ENCODE data around the gene UBAP1L. TPM values are rescaled to one million over a fixed set of nuclear protein-coding genes. Genes with fewer than 3 reads are reported as not detected.

Gene UBAP1L
- 1 to 10 TPM; 3.0 to 8.7 (median 5.5) TPM for total RNA-seq

DNA sequence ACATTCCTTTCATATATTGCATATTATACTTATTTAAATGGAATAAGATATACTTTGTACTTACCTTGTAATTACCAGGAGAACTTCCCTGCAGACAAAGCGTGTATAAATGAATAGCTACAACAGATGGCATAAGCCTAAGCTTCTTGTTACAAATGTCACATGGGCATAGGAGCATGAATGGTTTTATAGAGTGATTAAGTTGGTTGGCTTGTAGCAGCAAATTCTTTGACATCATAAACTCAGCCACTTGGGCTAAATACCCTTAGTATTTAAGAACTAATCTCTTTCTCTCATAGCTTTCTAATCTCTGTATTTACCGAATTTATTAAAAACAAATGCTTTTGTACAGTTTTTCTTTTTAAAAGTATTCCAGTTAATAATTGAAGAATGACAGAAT is at the start of gene UBAP1L:
Gene UBAP1L, minus strand, starts transcription at position 115 of the 400 bp plus-strand sequence. CDS start 8,985 bp downstream, outside the sequence.
- H3K27ac ChIP-seq: no peak within 1 kb of the TSS
- TF ChIP-seq, protein P1, sequence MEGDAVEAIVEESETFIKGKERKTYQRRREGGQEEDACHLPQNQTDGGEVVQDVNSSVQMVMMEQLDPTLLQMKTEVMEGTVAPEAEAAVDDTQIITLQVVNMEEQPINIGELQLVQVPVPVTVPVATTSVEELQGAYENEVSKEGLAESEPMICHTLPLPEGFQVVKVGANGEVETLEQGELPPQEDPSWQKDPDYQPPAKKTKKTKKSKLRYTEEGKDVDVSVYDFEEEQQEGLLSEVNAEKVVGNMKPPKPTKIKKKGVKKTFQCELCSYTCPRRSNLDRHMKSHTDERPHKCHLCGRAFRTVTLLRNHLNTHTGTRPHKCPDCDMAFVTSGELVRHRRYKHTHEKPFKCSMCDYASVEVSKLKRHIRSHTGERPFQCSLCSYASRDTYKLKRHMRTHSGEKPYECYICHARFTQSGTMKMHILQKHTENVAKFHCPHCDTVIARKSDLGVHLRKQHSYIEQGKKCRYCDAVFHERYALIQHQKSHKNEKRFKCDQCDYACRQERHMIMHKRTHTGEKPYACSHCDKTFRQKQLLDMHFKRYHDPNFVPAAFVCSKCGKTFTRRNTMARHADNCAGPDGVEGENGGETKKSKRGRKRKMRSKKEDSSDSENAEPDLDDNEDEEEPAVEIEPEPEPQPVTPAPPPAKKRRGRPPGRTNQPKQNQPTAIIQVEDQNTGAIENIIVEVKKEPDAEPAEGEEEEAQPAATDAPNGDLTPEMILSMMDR (IDR thresholded peaks at IDR 0.05): no peak
- TF ChIP-seq POLR2A (IDR thresholded peaks at IDR 0.05): no peak
- H3K4me1 ChIP-seq: no peaks in the 10 kb centered on the region
- no peaks in the 10 kb centered on the region for H3K27me3 ChIP-seq
- H3K4me3 ChIP-seq: no peak within 1 kb of the TSS
- H3K9me3 ChIP-seq: no peaks in the 10 kb centered on the region
- H3K36me3 ChIP-seq: peaks cover 0 to 83% (median 0%) of the 10 kb centered on the region in 3 donors
- DNase-seq: no peak

DNA sequence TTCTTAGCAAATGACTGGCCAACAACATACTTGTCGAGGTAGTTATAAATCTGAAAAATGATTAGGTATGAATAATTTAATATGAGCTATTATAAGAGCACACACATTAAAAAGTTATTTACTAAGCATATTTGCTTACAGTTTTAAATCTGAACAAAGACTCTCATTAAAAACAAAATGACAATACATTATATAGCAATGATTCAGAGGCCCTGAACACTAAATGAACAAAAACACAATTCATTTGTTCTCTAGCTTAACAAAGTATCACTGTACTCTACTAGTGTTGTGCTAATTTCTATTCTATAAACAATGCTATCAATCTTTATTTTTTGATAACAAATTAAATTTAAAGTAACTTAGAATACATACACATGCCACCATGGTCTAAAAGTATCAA is 49.1 kb upstream of the UBAP1L start:
- DNase-seq: no peak
- TF ChIP-seq, protein P1 (IDR thresholded peaks at IDR 0.05): no peak
- no peaks in the 10 kb centered on the region for H3K4me1 ChIP-seq
- peaks cover 0 to 69% (median 0%) of the 10 kb centered on the region in 3 donors for H3K36me3 ChIP-seq
- H3K27ac ChIP-seq: no peak overlapping the region
- no peak overlapping the region for H3K4me3 ChIP-seq
- no peaks in the 10 kb centered on the region for H3K27me3 ChIP-seq
- H3K9me3 ChIP-seq: no peaks in the 10 kb centered on the region

DNA sequence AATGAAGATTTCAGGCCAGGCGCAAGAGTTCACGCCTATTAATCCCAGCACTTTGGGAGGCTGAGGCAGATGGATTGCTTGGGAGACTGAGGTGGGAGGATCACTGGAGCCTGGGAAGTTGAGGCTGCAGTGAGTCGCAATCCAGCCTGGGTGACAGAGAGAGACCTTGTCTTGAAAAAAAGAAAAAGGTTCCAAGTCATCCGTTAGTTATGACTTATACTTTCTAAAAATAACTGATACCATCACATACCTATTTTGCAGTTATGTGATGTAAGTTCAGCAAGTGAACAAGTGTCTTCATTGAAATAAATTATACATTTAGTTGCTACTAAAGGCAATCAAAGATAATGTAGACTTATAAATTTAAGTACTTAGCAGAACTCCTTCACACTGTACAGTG is 48.0 kb upstream of the UBAP1L start:
- TF ChIP-seq, protein P1 (IDR thresholded peaks at IDR 0.05): no peak
- TF ChIP-seq POLR2A (IDR thresholded peaks at IDR 0.05): no peak
- Histone ChIP-seq H3K36me3 (peaks cover 0 to 73% (median 0%) of the 10 kb centered on the region in 3 donors), H3K9me3 (no peaks in the 10 kb centered on the region), H3K4me3 (no peak overlapping the region), H3K4me1 (no peaks in the 10 kb centered on the region), H3K27me3 (no peaks in the 10 kb centered on the region), H3K27ac (no peak overlapping the region)
- DNase-seq: no peak

DNA sequence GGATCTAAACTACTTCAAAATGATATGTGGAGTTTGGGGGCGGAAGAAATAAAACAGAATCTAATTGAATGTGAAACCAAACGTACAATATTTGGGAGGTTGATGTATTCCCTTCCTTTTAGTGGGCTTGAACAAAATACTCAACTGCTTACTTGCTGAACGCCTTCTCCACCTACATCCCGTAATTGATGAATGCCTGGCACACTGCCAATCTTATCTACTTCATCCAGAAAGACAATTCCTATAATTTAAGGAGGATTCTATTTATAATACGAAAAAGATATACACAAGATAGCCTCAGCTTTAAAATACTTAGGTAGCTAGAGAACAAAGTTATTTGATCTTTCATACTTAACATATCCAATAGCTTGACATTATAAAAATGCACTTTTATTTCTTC is 41.7 kb upstream of the UBAP1L start:
- H3K36me3 ChIP-seq: peaks cover 0 to 89% (median 0%) of the 10 kb centered on the region in 3 donors
- TF ChIP-seq POLR2A (IDR thresholded peaks at IDR 0.05): no peak
- TF ChIP-seq, protein P1 (IDR thresholded peaks at IDR 0.05): no peak
- DNase-seq: no peak

DNA sequence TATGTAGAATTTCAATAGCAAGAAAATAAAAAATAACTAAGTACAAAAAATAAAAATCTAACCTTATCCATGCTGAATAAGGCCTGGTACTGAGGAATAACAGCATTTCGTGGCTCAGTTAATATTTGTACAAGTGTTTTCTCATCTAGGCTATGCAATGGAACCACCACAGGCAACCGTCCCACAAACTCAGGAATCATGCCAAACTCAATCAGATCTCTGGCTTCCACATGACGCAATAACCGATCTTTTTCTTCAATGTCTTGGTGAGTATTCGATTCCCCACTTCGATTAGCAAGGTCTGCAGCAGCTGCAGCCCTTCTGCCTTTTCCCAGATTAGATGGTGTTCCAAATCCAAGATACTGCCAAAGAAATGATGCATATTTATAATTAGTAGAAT is 39.7 kb upstream of the UBAP1L start:
- Histone ChIP-seq H3K9me3 (no peaks in the 10 kb centered on the region), H3K27me3 (no peaks in the 10 kb centered on the region), H3K4me1 (no peaks in the 10 kb centered on the region), H3K27ac (no peak overlapping the region), H3K4me3 (no peak overlapping the region), H3K36me3 (peaks cover 0 to 90% (median 0%) of the 10 kb centered on the region in 3 donors)
- DNase-seq: no peak
- TF ChIP-seq, protein P1 (IDR thresholded peaks at IDR 0.05): no peak
- no peak for TF ChIP-seq POLR2A (IDR thresholded peaks at IDR 0.05)

More for the DNA sequence above, 41.7 kb upstream of the UBAP1L start:
- H3K27me3 ChIP-seq: no peaks in the 10 kb centered on the region
- no peak overlapping the region for H3K4me3 ChIP-seq
- no peak overlapping the region for H3K27ac ChIP-seq
- H3K9me3 ChIP-seq: no peaks in the 10 kb centered on the region
- no peaks in the 10 kb centered on the region for H3K4me1 ChIP-seq

DNA sequence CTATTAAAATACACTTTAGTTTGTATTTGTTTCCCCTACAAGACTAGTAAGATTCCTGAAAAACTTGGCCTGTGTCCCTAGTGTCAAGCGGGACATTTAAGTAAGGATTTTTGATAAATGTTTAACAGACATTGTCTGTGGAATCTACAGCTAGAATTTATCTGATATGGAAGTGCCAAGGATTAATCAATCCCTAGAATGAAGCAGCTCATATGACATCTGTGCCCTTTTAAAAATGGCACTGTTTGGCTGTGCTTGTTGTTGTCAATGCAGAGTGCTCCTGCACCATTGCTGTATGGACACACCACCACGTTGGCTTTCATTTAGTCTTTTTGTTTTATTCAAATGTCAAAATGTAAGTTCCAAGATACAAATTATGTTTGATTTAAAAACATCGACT is 32.9 kb upstream of the UBAP1L start:
- Histone ChIP-seq H3K27me3 (no peaks in the 10 kb centered on the region), H3K4me3 (no peak overlapping the region), H3K36me3 (peaks cover 0 to 52% (median 0%) of the 10 kb centered on the region in 3 donors), H3K9me3 (no peaks in the 10 kb centered on the region), H3K27ac (no peak overlapping the region), H3K4me1 (no peaks in the 10 kb centered on the region)
- TF ChIP-seq, protein P1 (IDR thresholded peaks at IDR 0.05): no peak
- no peak for TF ChIP-seq POLR2A (IDR thresholded peaks at IDR 0.05)
- no peak for DNase-seq

Measured in Peyer's patch (tissue), 4 donors.